GM10248 (cell line): ENCODE measurements around the gene B4GALT2.
A peak's percentile ranks its signal among the peaks of the same experiment; 100 is the strongest.

ENCODE experiments used
- CTCF ChIA-PET: fragments of 300-600 bp; sonication (Branson Sonifier 250); formaldehyde crosslinking; extraction: SDS; loops from one replicate; lab custom pipeline; 2021; ENCODE audit warnings: antibody characterized with exemption; lab: Yijun Ruan, JAX
- POLR2A ChIA-PET: fragments of 350-650 bp; sonication (Branson Sonifier 250); formaldehyde crosslinking; extraction: SDS; loops from one replicate; lab custom pipeline; 2020; ENCODE audit warnings: antibody characterized with exemption; lab: Yijun Ruan, JAX
- DNase-seq: peaks from one replicate; pipeline ENCODE4 v3.0.0; 2012; ENCODE audit errors: extremely low spot score
- CTCF ChIP-seq: IDR thresholded peaks from 2 replicates; pipeline ENCODE4 v1.5.1; 2012; ENCODE audit warnings: mild to moderate bottlenecking, low read depth; ENCODE audit errors: extremely low read depth, missing control alignments, control extremely low read depth

B4GALT2 gene

DNA sequence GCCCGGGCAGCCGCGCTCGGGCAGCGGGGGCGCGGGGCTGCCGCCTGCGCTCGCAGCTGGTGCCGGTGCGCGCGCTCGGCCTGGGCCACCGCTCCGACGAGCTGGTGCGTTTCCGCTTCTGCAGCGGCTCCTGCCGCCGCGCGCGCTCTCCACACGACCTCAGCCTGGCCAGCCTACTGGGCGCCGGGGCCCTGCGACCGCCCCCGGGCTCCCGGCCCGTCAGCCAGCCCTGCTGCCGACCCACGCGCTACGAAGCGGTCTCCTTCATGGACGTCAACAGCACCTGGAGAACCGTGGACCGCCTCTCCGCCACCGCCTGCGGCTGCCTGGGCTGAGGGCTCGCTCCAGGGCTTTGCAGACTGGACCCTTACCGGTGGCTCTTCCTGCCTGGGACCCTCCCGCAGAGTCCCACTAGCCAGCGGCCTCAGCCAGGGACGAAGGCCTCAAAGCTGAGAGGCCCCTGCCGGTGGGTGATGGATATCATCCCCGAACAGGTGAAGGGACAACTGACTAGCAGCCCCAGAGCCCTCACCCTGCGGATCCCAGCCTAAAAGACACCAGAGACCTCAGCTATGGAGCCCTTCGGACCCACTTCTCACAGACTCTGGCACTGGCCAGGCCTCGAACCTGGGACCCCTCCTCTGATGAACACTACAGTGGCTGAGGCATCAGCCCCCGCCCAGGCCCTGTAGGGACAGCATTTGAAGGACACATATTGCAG is 42.4 kb upstream of the B4GALT2 start:
- ChIA-PET CTCF (interaction anchor here (2.7 to 10.1 kb wide), 9 partner anchors 10 to 411 kb away, joined by 11 to 526 read pairs (median 44); partner anchors contain the start of genes IPO13, KDM4A and PTPRF), POLR2A (no interaction called here)
- no peak for TF ChIP-seq CTCF

DNA sequence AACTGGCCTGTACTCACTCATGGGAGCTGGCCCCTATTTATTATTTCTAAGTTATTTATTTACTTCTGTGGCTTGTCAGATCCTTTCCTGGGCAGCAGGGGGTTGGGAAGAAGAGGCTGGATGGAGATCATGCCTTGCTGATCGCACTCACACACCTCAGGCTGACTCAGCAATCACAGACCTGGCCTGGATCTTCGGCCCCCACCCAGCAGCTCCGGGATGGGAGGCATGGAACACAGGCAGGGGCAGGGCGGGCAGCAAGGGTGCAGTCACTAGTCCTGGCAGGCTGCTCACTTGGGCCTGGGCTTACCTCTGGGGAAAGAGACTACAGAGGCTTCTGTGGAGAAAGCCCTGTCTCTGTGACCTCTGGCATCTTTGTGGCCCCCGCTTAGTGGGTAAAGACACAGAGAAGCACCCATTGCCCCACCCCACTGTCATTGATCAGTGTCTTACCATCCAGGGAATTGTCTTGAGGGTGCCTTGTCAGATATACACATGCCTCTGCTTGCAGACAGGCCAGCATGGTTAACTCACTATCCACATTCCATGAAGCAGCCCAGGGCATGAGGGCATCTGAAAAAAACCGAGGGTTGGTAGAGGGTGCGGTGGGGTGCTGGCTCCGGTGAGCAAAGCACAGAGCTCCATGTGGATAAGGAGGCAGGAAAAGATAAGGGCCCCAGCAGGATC is 41.7 kb upstream of the B4GALT2 start:
- DNase-seq, result no peak
- POLR2A ChIA-PET, result no interaction called here
- TF ChIP-seq CTCF, result no peak
- CTCF ChIA-PET, result interaction anchor here (3.8 to 10.1 kb wide), 5 partner anchors 10 to 285 kb away, joined by 26 to 526 read pairs (median 61); partner anchors contain the start of genes IPO13 and KDM4A

More for the DNA sequence above, 42.4 kb upstream of the B4GALT2 start:
- peak; percentile 62 for DNase-seq

GRCh38 chr1:43938383-43938782 is 40.6 kb upstream of the B4GALT2 start:
- POLR2A ChIA-PET, result no interaction called here
- TF ChIP-seq CTCF, result no peak
- no peak for DNase-seq
- CTCF ChIA-PET, result interaction anchor here (0.9 to 10.1 kb wide), 4 partner anchors 9 to 410 kb away, joined by 3 to 526 read pairs (median 97); partner anchors contain the start of gene IPO13

GRCh38 chr1:43938892-43939587 is 40.0 kb upstream of the B4GALT2 start:
- POLR2A ChIA-PET, result no interaction called here
- no peak for DNase-seq
- TF ChIP-seq CTCF, result no peak
- CTCF ChIA-PET, result interaction anchor here (0.9 to 10.1 kb wide), 5 partner anchors 8 to 712 kb away, joined by 3 to 526 read pairs (median 4); partner anchors contain the start of gene IPO13

- CTCF ChIA-PET, result interaction anchor here (1.1 to 10.1 kb wide), 5 partner anchors 7 to 413 kb away, joined by 3 to 191 read pairs (median 5); partner anchors contain the start of gene ARTN
- POLR2A ChIA-PET, result no interaction called here
These were observed 36.6 kb upstream of the B4GALT2 start for GRCh38 chr1:43942411-43942810.

More at GRCh38 chr1:43942411-43942810, 36.6 kb upstream of the B4GALT2 start:
- no peak for TF ChIP-seq CTCF
- DNase-seq, result no peak
